IMR-90 (cell line): ENCODE results near the gene NOXA1. TPM values are rescaled to one million over a fixed set of nuclear protein-coding genes. Genes with fewer than 3 reads are reported as not detected.

Source experiments
- ATAC-seq: fragments of 200-7000 bp; cut with Tn5 transposase; 2 replicates; pipeline ENCODE4 v1.9.1; 2020; ENCODE audit warnings: low read depth, mild to moderate bottlenecking, moderate library complexity
- BruUV-seq: library from RNA; stranded (reverse); fragments of 400-500 nt; replicated peaks from 2 replicates; lab custom pipeline; 2021; lab: Mats Ljungman, UMichigan
- CTCF ChIA-PET: fragments of 300-600 bp; formaldehyde crosslinking; extraction: SDS; loops from one replicate; lab custom pipeline; 2021; ENCODE audit warnings: antibody characterized with exemption; lab: Yijun Ruan, JAX
- POLR2A ChIA-PET: fragments of 300-600 bp; sonication (Branson Sonifier 250); formaldehyde crosslinking; loops from one replicate; lab custom pipeline; 2022; ENCODE audit warnings: antibody characterized with exemption; ENCODE audit not compliant: unreplicated experiment; lab: Charles Lee
- DNase-seq: peaks from one replicate; pipeline ENCODE4 v3.0.0; 2013
- H2AFZ ChIP-seq: replicated peaks from 2 replicates; pipeline ENCODE3; 2013; ENCODE audit warnings: low read length, mild to moderate bottlenecking; ENCODE audit not compliant: poor library complexity
- H2AK5ac ChIP-seq: 2 replicates; pipeline ENCODE4 v1.6.1; 2013; ENCODE audit warnings: low read depth, low read length, inconsistent platforms
- H2AK9ac ChIP-seq: replicated peaks from 2 replicates; pipeline ENCODE3; 2013; ENCODE audit warnings: mild to moderate bottlenecking, low read depth, low read length, moderate library complexity; ENCODE audit not compliant: poor library complexity
- H2BK120ac ChIP-seq: 2 replicates; pipeline ENCODE4 v1.6.1; 2013; ENCODE audit warnings: low read depth, low read length, inconsistent platforms
- H2BK15ac ChIP-seq: 3 replicates; pipeline ENCODE4 v1.6.1; 2013; ENCODE audit warnings: low read depth, low read length, inconsistent platforms
- H2BK20ac ChIP-seq: 2 replicates; pipeline ENCODE4 v1.6.1; 2013; ENCODE audit warnings: low read depth, mild to moderate bottlenecking, inconsistent platforms, low read length, moderate library complexity
- H2BK5ac ChIP-seq: 2 replicates; pipeline ENCODE4 v1.6.1; 2013; ENCODE audit warnings: mild to moderate bottlenecking, low read depth, low read length, inconsistent platforms; ENCODE audit not compliant: poor library complexity, severe bottlenecking
- H3K14ac ChIP-seq: replicated peaks from 2 replicates; pipeline ENCODE4 v1.6.1; 2013; ENCODE audit warnings: low read depth, low read length, inconsistent platforms
- H3K18ac ChIP-seq: 2 replicates; pipeline ENCODE4 v1.6.1; 2013; ENCODE audit warnings: low read depth, low read length, control low read depth
- H3K23ac ChIP-seq: 2 replicates; pipeline ENCODE4 v1.6.1; 2013; ENCODE audit warnings: low read depth, low read length, inconsistent platforms
- H3K27ac ChIP-seq: 2 replicates; pipeline ENCODE4 v1.5.1; 2013; ENCODE audit warnings: mild to moderate bottlenecking, control low read depth, low read length; ENCODE audit not compliant: insufficient read depth
- H3K27me3 ChIP-seq: 2 replicates; pipeline ENCODE4 v1.6.1; 2013; ENCODE audit warnings: low read length; ENCODE audit not compliant: control insufficient read depth, insufficient read depth
- H3K36me3 ChIP-seq: 2 replicates; pipeline ENCODE4 v1.6.1; 2013; ENCODE audit warnings: low read length, mixed read lengths; ENCODE audit not compliant: control insufficient read depth, insufficient read depth
- H3K4ac ChIP-seq: 2 replicates; pipeline ENCODE4 v1.6.1; 2013; ENCODE audit warnings: low read depth, low read length, inconsistent platforms
- H3K4me1 ChIP-seq: 2 replicates; pipeline ENCODE4 v1.6.1; 2013; ENCODE audit warnings: low read length, mixed read lengths; ENCODE audit not compliant: control insufficient read depth, insufficient read depth
- H3K4me2 ChIP-seq: 2 replicates; pipeline ENCODE4 v1.6.1; 2013; ENCODE audit warnings: low read depth, mild to moderate bottlenecking, control low read depth, low read length, moderate library complexity
- H3K4me3 ChIP-seq: 2 replicates; pipeline ENCODE4 v1.5.1; 2013; ENCODE audit warnings: low read depth, mild to moderate bottlenecking, control low read depth, low read length, moderate library complexity; ENCODE audit not compliant: insufficient read depth
- H3K56ac ChIP-seq: 2 replicates; pipeline ENCODE4 v1.6.1; 2013; ENCODE audit warnings: low read length, inconsistent platforms; ENCODE audit not compliant: insufficient read depth; ENCODE audit errors: extremely low read depth
- H3K79me1 ChIP-seq, 2 experiments: 2 replicates each; pipeline ENCODE4 v1.6.1; 2013; ENCODE audit warnings: low read length in 2 of 2, inconsistent platforms in 1 of 2, low read depth in 1 of 2
- H3K9ac ChIP-seq: 2 replicates; pipeline ENCODE4 v1.6.1; 2013; ENCODE audit warnings: low read depth, low read length, control low read depth
- H3K9me1 ChIP-seq: 2 replicates; pipeline ENCODE4 v1.6.1; 2013; ENCODE audit warnings: low read length, inconsistent platforms; ENCODE audit not compliant: insufficient read depth
- H3K9me3 ChIP-seq: 2 replicates; pipeline ENCODE4 v1.6.1; 2013; ENCODE audit warnings: low read length; ENCODE audit not compliant: control insufficient read depth, insufficient read depth
- H4K20me1 ChIP-seq: 2 replicates; pipeline ENCODE4 v1.6.1; 2013; ENCODE audit warnings: low read length, inconsistent platforms; ENCODE audit not compliant: insufficient read depth
- H4K5ac ChIP-seq: 2 replicates; pipeline ENCODE4 v1.6.1; 2013; ENCODE audit warnings: mild to moderate bottlenecking, low read depth, low read length, control low read depth
- H4K8ac ChIP-seq, 2 experiments: 2 replicates each; pipeline ENCODE4 v1.6.1; 2013; ENCODE audit warnings: low read depth in 2 of 2, low read length in 2 of 2, control low read depth in 1 of 2, inconsistent platforms in 1 of 2
- H4K91ac ChIP-seq: 2 replicates; pipeline ENCODE4 v1.6.1; 2013; ENCODE audit warnings: low read depth, low read length, inconsistent platforms; ENCODE audit not compliant: insufficient read depth
- CEBPB ChIP-seq: IDR thresholded peaks from 2 replicates; pipeline ENCODE4 v1.6.1; 2012; ENCODE audit warnings: low read depth, low read length, improper control_type of control experiment
- CHD1 ChIP-seq: IDR thresholded peaks from 2 replicates; pipeline ENCODE4 v1.6.1; 2012; ENCODE audit warnings: low read depth, low read length, improper control_type of control experiment
- FOS ChIP-seq: fragments of 150-350 bp; IDR thresholded peaks from 2 replicates; pipeline ENCODE4 v1.6.1; 2016; ENCODE audit warnings: low read depth, low read length
- MAFK ChIP-seq: IDR thresholded peaks from 2 replicates; pipeline ENCODE4 v1.6.1; 2012; ENCODE audit warnings: low read depth, low read length, improper control_type of control experiment
- MAZ ChIP-seq: IDR thresholded peaks from 2 replicates; pipeline ENCODE4 v1.6.1; 2012; ENCODE audit warnings: low read depth, mild to moderate bottlenecking, low read length, improper control_type of control experiment, moderate library complexity, borderline replicate concordance
- RCOR1 ChIP-seq: IDR thresholded peaks from 2 replicates; pipeline ENCODE4 v1.6.1; 2012; ENCODE audit warnings: mild to moderate bottlenecking, low read length, improper control_type of control experiment; ENCODE audit not compliant: insufficient replicate concordance
- SMC3 ChIP-seq: fragments of 150-350 bp; IDR thresholded peaks from 2 replicates; pipeline ENCODE4 v1.6.1; 2016; ENCODE audit warnings: low read depth, mild to moderate bottlenecking, antibody characterized with exemption, low read length, moderate library complexity
- WGBS, 2 experiments: methylation state at CpG; one replicate each; pipeline versions ENCODE4 v1.1.5 to v1.1.7; 2013; ENCODE audit warnings: missing lambda C conversion rate in 2 of 2; ENCODE audit not compliant: insufficient read length in 1 of 2; ENCODE audit errors: extremely low coverage in 2 of 2; 5-methylcytosine and 5-hydroxymethylcytosine counted together
- dilution Hi-C: fragments of 300-500 bp; cut with HindIII; formaldehyde crosslinking; loops from one replicate; pipeline ENCODE4 v1.14.3; 2018; ENCODE audit warnings: low sequenced_read_pairs; ENCODE audit not compliant: unreplicated experiment
- in situ Hi-C: fragments of 300-500 bp; cut with MboI; formaldehyde crosslinking; loops from 3 replicates; pipeline ENCODE4 v1.14.3; 2019; ENCODE audit warnings: low sequenced_read_pairs, inconsistent platforms, mixed read lengths
- intact Hi-C: fragments of 100-400 bp; cut with micrococcal nuclease; formaldehyde crosslinking; loops from 2 replicates; pipeline ENCODE4 v1.10.0; 2022
- polyA plus RNA-seq, 3 experiments: library from polyadenylated mRNA; depleted of rRNA; stranded (reverse); fragments of >200 nt; gene quantifications; 2 replicates each; pipeline ENCODE4 v1.2.3, GENCODE V29; 2012; ENCODE audit warnings: low replicate concordance in 1 of 3
- total RNA-seq: library from RNA; depleted of rRNA; stranded (reverse); fragments of >200 nt; gene quantifications from 2 replicates; pipeline ENCODE4 v1.2.3, GENCODE V29; 2012
- TF ChIP-seq, protein P1 (sequence below): fragments of 150-350 bp; IDR thresholded peaks from 2 replicates; pipeline ENCODE4 v1.6.1; 2017; ENCODE audit warnings: mild to moderate bottlenecking, antibody characterized with exemption, low read length, low read depth

The NOXA1 gene
- total and polyA plus RNA-seq, 2 of the 4 experiments (the other 2 are of a cell fraction): 0.17 TPM; not detected in 1

DNA sequence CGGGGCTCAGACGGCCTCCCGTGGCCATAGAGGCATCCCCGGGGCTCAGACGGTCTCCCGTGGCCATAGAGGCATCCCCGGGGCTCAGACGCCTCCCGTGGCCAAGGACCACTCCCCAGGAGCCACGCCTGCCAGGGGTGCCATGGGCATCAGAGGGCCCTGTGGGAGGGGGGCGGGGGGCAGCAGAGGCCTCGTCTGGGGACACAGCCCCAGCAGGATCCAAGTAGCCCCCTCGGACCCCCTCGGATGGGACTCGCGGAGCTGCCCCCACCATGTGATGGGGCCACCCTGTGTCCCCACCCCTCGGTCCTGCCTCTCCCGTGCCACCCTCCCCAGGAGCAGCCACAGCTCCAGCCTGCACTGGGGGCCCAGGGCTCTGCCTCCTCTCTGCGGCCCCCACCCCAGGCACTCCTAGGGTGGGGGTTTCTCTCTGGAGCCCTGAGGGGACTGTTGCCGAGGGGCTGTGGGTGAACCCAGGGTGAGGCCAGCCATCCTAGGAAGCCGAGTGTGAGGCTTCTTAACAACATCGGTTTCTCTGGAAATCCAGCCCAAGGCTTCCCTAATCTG is 15.5 kb downstream of the NOXA1 start:
- Histone ChIP-seq H3K14ac (no peak overlapping the region), H3K4me2 (no peak overlapping the region), H3K9me3 (no peaks in the 10 kb centered on the region), H3K56ac (no peak overlapping the region), H2AK5ac (no peak overlapping the region), H3K9me1 (no peaks in the 10 kb centered on the region), H2BK5ac (no peak overlapping the region), H3K79me1 (no peaks in the 10 kb centered on the region), H3K23ac (no peak overlapping the region), H3K36me3 (no peaks in the 10 kb centered on the region), H3K9ac (no peak overlapping the region), H4K20me1 (no peaks in the 10 kb centered on the region), H3K27ac (no peak overlapping the region), H2AFZ (no peak overlapping the region), H3K18ac (no peak overlapping the region), H3K4ac (no peak overlapping the region), H2BK120ac (no peak overlapping the region), H4K8ac (no peak overlapping the region), H4K5ac (no peak overlapping the region), H3K27me3 (peaks cover 3% of the 10 kb centered on the region; the same call in 1 of the 2 replicates), H3K4me1 (peaks cover 3% of the 10 kb centered on the region), H2AK9ac (no peak overlapping the region), H2BK20ac (no peak overlapping the region), H3K4me3 (no peak overlapping the region), H2BK15ac (no peak overlapping the region), H4K91ac (no peak overlapping the region)
- ATAC-seq (no peak), DNase-seq (no peak)
- CTCF ChIA-PET: no interaction called here
- POLR2A ChIA-PET: no interaction called here
- intact Hi-C loops (no loop called here), in situ Hi-C loops (no loop called here), dilution Hi-C loops (no loop called here)
- 86% methylated on average over 1 of the region's 22 CpGs; no CpG with 5 or more reads in 1 of the 2 experiments for WGBS, 2 experiments
- BruUV-seq: no TSS peak
- TF ChIP-seq SMC3: no peak
- TF ChIP-seq, protein P1, sequence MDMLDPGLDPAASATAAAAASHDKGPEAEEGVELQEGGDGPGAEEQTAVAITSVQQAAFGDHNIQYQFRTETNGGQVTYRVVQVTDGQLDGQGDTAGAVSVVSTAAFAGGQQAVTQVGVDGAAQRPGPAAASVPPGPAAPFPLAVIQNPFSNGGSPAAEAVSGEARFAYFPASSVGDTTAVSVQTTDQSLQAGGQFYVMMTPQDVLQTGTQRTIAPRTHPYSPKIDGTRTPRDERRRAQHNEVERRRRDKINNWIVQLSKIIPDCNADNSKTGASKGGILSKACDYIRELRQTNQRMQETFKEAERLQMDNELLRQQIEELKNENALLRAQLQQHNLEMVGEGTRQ: no peak
- no peak for TF ChIP-seq MAFK
- no peak for TF ChIP-seq CHD1
- TF ChIP-seq RCOR1: no peak
- TF ChIP-seq FOS: no peak
- no peak for TF ChIP-seq CEBPB
- no peak for TF ChIP-seq MAZ
